ENCODE data around the gene RCOR1. TPM values are rescaled to one million over a fixed set of nuclear protein-coding genes. Genes with fewer than 3 reads are reported as not detected.

Gene RCOR1
- total and polyA plus RNA-seq, 2 of the 8 experiments (the other 6 are each of a cell fraction or from before 2014, with no cell fraction given), result 12.3 to 26.3 TPM

GRCh38 chr14:102750376-102750775 is 157.9 kb downstream of the RCOR1 start:
- Histone ChIP-seq H3K4me2 (ENCODE audit: insufficient read depth in 1 of 2, low read depth in 2 of 2, low read length in 2 of 2) (no peak overlapping the region), H3K27me3 (replicated peaks in 1 of 4; ENCODE audit: control insufficient read depth in 3 of 4, extremely low read depth in 1 of 4, insufficient read depth in 3 of 4, low read length in 3 of 4) (no peaks in the 10 kb centered on the region), H3K56ac (replicated peaks; ENCODE audit: insufficient read length, low read depth, low read length) (no peak overlapping the region), H2BK20ac (ENCODE audit: low read length) (no peak overlapping the region), H2BK5ac (ENCODE audit: low read depth, low read length) (peak overlapping the region; percentile 24; the same call in 1 of the 2 replicates), H3K79me2 (ENCODE audit: control insufficient read depth in 1 of 2, insufficient read depth in 2 of 2, low read length in 2 of 2) (no peaks in the 10 kb centered on the region), H2BK12ac (ENCODE audit: low read depth, low read length) (no peak overlapping the region), H2AFZ (ENCODE audit: low read length) (no peak overlapping the region), H3K9me3 (ENCODE audit: insufficient read depth in 2 of 2, low read depth in 1 of 2, low read length in 1 of 2) (no peaks in the 10 kb centered on the region), H4K8ac (ENCODE audit: extremely low read depth, insufficient read depth, low read length) (peak overlapping the region; percentile 84; the same call in 1 of the 2 replicates), H4K20me1 (replicated peaks in 1 of 2; ENCODE audit: control insufficient read depth in 1 of 2, insufficient read depth in 2 of 2, low read length in 2 of 2) (peaks cover 0 to 2% of the 10 kb centered on the region in 2 experiments), H3K27ac (ENCODE audit: low read depth, low read length) (no peak overlapping the region), H3K9ac (replicated peaks in 1 of 4; ENCODE audit: extremely low read depth in 1 of 4, low read depth in 3 of 4, low read length in 3 of 4) (no peak overlapping the region), H2AK5ac (ENCODE audit: low read depth, low read length) (no peak overlapping the region), H3K36me3 (ENCODE audit: control insufficient read depth in 2 of 4, insufficient read depth in 4 of 4, low read length in 3 of 4) (no peaks in the 10 kb centered on the region), H2BK15ac (ENCODE audit: low read length) (no peak overlapping the region), H4K5ac (ENCODE audit: insufficient read length, low read depth, low read length) (no peak overlapping the region), H3K14ac (ENCODE audit: insufficient read length) (no peak overlapping the region), H3K4me3 (ENCODE audit: extremely low read depth in 1 of 4, insufficient read depth in 2 of 4, low read depth in 3 of 4, low read length in 4 of 4) (no peak overlapping the region), H4K91ac (replicated peaks; ENCODE audit: insufficient read length, low read length) (peak overlapping the region; percentile 54), H3K79me1 (ENCODE audit: low read depth, low read length) (no peaks in the 10 kb centered on the region), H3K4ac (replicated peaks; ENCODE audit: insufficient read length, low read depth, low read length) (no peak overlapping the region), H3K23me2 (ENCODE audit: low read depth, low read length) (no peaks in the 10 kb centered on the region), H3K23ac (ENCODE audit: insufficient read length) (no peak overlapping the region), H2BK120ac (replicated peaks; ENCODE audit: low read depth, low read length) (no peak overlapping the region), H3K4me1 (replicated peaks in 1 of 4; ENCODE audit: control insufficient read depth in 3 of 4, insufficient read depth in 4 of 4, low read length in 3 of 4) (peaks cover 0 to 9% (median 2%) of the 10 kb centered on the region in 4 experiments; a peak in 5 of 7 replicates), H3K18ac (ENCODE audit: extremely low read depth, low read length) (no peak overlapping the region; the same call in 1 of the 2 replicates)
- CTCF ChIA-PET (ENCODE audit: partially characterized antibody), result interaction anchor here (1.0 to 2.5 kb wide), 10 partner anchors 10 to 156 kb away, joined by 3 to 15 read pairs (median 4); no protein-coding TSS in a partner anchor
- DNase-seq (ENCODE audit: low read depth in 1 of 2, low spot score in 2 of 2) (no peak), FAIRE-seq (no peak)
- 95% methylated on average over 14 of the region's 14 CpGs; no CpG with 5 or more reads in 1 of the 2 experiments for WGBS, 2 experiments (ENCODE audit: extremely low coverage in 1 of 2, insufficient coverage in 1 of 2, insufficient read length in 1 of 2, insufficient replicate concordance in 2 of 2, low coverage in 1 of 2, low lambda C conversion rate in 2 of 2, missing lambda C conversion rate in 1 of 2)
- POLR2A ChIA-PET (ENCODE audit: partially characterized antibody), result interaction anchor here (2.3 kb wide), 1 partner anchor 19 kb away, joined by 5 read pairs; no protein-coding TSS in a partner anchor
- TF ChIP-seq SIN3A (conservative IDR thresholded peaks at IDR 0.05 in 1 of 2, IDR thresholded peaks at IDR 0.05 in 1 of 2; ENCODE audit: low read depth in 1 of 2, low read length in 2 of 2) (no peak), MAFK (IDR thresholded peaks at IDR 0.05; ENCODE audit: low read depth, low read length) (no peak), GTF2F1 (IDR thresholded peaks at IDR 0.05; ENCODE audit: borderline replicate concordance, low read depth, low read length) (no peak), SP2 (IDR thresholded peaks at IDR 0.05; ENCODE audit: low read length) (no peak), CHD1 (IDR thresholded peaks at IDR 0.05; ENCODE audit: low read depth, low read length) (no peak), JUND (IDR thresholded peaks at IDR 0.05; ENCODE audit: low read length) (no peak), TAF1 (IDR thresholded peaks at IDR 0.05; ENCODE audit: low read depth, low read length) (no peak), BCL11A (IDR thresholded peaks at IDR 0.05; ENCODE audit: low read depth in 2 of 2, low read length in 2 of 2) (no peak), NRF1 (IDR thresholded peaks at IDR 0.05; ENCODE audit: low read depth, low read length) (no peak), HDAC6 (IDR thresholded peaks at IDR 0.05; ENCODE audit: low read depth, low read length) (no peak), TBP (IDR thresholded peaks at IDR 0.05; ENCODE audit: low read depth, low read length) (no peak), CTCF (IDR thresholded peaks at IDR 0.05; ENCODE audit: control extremely low read depth in 1 of 3, insufficient read depth in 1 of 3, low read depth in 1 of 3, low read length in 3 of 3) (no peak)
